Ishikawa (cell line): ENCODE data around the gene NPBWR2.

ENCODE experiments used
- CEBPB ChIP-seq: IDR thresholded peaks from 2 replicates; pipeline ENCODE4 v1.6.1; 2012
- EGR1 ChIP-seq: IDR thresholded peaks from 2 replicates; pipeline ENCODE4 v1.6.1; 2012
- EP300 ChIP-seq: IDR thresholded peaks from 2 replicates; pipeline ENCODE4 v1.6.1; 2012; ENCODE audit warnings: borderline replicate concordance
- MAX ChIP-seq: IDR thresholded peaks from 2 replicates; pipeline ENCODE4 v1.6.1; 2012
- TAF1 ChIP-seq: IDR thresholded peaks from 2 replicates; pipeline ENCODE4 v1.6.1; 2012; ENCODE audit warnings: low read depth, mild to moderate bottlenecking
- TCF12 ChIP-seq: IDR thresholded peaks from 2 replicates; pipeline ENCODE4 v1.6.1; 2012; ENCODE audit warnings: low read depth
- YY1 ChIP-seq: IDR thresholded peaks from 2 replicates; pipeline ENCODE4 v1.6.1; 2012; ENCODE audit warnings: low read depth
- TF ChIP-seq, protein P1 (sequence below): IDR thresholded peaks from 2 replicates; pipeline ENCODE4 v1.6.1; 2012
- TF ChIP-seq, protein P2 (sequence below): IDR thresholded peaks from 2 replicates; pipeline ENCODE4 v1.6.1; 2012; ENCODE audit warnings: low read depth, mild to moderate bottlenecking

GRCh38 chr20:64113796-64114355, 6.5 kb upstream of the NPBWR2 start:
- TF ChIP-seq EGR1 (no peak), MAX (no peak), EP300 (no peak), TCF12 (no peak), TAF1 (no peak), CEBPB (no peak), YY1 (no peak)
- TF ChIP-seq, protein P1, sequence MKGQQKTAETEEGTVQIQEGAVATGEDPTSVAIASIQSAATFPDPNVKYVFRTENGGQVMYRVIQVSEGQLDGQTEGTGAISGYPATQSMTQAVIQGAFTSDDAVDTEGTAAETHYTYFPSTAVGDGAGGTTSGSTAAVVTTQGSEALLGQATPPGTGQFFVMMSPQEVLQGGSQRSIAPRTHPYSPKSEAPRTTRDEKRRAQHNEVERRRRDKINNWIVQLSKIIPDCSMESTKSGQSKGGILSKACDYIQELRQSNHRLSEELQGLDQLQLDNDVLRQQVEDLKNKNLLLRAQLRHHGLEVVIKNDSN: no peak
- TF ChIP-seq, protein P2, sequence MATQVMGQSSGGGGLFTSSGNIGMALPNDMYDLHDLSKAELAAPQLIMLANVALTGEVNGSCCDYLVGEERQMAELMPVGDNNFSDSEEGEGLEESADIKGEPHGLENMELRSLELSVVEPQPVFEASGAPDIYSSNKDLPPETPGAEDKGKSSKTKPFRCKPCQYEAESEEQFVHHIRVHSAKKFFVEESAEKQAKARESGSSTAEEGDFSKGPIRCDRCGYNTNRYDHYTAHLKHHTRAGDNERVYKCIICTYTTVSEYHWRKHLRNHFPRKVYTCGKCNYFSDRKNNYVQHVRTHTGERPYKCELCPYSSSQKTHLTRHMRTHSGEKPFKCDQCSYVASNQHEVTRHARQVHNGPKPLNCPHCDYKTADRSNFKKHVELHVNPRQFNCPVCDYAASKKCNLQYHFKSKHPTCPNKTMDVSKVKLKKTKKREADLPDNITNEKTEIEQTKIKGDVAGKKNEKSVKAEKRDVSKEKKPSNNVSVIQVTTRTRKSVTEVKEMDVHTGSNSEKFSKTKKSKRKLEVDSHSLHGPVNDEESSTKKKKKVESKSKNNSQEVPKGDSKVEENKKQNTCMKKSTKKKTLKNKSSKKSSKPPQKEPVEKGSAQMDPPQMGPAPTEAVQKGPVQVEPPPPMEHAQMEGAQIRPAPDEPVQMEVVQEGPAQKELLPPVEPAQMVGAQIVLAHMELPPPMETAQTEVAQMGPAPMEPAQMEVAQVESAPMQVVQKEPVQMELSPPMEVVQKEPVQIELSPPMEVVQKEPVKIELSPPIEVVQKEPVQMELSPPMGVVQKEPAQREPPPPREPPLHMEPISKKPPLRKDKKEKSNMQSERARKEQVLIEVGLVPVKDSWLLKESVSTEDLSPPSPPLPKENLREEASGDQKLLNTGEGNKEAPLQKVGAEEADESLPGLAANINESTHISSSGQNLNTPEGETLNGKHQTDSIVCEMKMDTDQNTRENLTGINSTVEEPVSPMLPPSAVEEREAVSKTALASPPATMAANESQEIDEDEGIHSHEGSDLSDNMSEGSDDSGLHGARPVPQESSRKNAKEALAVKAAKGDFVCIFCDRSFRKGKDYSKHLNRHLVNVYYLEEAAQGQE: no peak
